Measurements from ENCODE around the gene PID1.
"Not testable (repeated sequence)": the region's sequence is repeated elsewhere in the genome, so short reads cannot be mapped to it uniquely, and the experiment has no call there.

Gene PID1

DNA sequence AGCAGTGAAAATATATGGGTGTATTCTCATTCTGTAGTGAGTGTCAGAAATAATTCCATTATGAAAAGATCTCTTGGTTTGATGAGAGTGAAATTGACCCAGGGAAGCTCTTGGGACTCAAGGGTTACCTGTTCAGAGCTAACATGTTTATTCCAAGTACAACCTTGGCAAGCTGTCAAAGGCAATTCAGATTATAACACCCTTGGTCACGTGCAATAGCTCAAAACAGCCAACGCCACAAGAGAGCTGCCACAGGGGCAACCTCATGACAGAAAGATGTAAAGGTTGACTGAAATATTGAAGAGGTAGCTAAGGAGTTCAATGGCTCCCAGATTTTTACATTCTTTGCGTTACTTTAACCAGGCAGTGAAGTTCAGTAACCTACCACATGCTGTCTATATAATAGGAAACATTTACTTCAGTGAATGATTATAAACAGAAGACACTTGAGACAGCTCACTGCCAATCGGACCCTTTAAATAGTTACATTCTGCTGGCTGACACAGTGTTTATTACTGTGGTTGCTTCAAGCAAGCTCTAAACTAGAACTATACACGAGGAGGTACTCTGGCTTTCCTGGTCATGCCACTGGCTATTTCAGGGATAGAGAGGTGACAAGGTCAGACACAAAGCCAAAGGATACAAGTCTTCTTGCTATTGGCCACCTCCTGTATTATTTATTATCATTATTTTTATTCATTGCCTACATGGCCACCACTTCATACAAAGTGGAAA is 187.3 kb downstream of the PID1 start:
- DNase-seq (ENCODE audit: low read depth in 4 of 4, low spot score in 1 of 4) = no peak

DNA sequence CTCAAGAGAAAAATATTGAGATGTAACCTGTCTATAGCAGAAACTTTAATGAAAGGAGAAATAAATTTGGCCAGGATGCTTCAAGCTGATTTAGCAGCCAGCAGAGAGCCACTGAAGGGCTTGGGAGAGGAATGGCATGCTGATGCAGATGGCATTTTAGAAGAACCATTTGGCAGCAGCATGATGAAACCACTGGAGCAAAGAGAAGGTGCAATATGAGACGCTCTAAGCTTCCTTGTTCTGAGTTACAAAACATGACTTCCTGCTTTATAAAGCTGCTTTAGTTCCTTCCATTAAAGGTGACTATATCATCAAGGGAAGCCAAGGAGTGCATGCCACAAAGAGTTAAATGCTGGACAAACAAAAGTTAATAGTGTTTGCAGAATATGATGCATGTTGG is 189.7 kb downstream of the PID1 start:
- DNase-seq (ENCODE audit: low read depth in 4 of 4, low spot score in 1 of 4) = no peak

DNA sequence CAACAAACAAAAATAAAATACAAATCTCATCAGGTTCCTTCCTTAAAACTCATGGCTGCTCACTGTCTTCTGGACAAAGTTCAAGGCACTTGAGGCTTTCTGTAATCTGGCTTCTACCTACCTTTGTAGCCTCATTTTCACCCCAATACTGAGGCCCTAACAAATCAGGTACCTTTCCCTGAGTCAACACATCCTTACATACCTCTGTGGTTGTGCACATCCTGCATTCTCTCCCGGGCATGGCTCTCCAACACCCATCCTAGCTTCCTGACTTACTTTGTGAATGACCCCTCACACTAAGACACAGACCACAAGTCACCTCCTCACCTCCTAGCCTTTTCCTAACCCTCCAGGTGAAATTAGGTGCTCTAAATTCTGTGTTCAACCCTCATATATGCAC is 190.9 kb downstream of the PID1 start:
- no peak for DNase-seq (ENCODE audit: low read depth in 4 of 4, low spot score in 1 of 4)

DNA sequence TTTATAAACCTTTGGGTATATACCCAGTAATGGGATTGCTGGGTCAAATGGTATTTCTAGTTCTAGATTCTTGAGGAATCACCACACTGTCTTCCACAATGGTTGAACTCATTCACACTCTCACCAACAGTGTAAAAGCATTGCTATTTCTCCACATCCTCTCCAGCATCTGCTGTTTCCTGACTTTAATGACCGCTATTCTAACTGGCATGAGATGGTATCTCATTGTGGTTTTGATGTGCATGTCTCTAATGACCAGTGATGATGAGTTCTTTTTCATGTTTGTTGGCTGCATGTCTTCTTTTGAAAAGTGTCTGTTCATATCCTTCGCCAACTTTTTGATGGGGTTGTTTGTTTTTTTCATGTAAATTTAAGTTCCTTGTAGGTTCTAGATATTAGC is 194.2 kb downstream of the PID1 start:
- not testable (repeated sequence) for DNase-seq (ENCODE audit: low read depth in 4 of 4, low spot score in 1 of 4)

DNA sequence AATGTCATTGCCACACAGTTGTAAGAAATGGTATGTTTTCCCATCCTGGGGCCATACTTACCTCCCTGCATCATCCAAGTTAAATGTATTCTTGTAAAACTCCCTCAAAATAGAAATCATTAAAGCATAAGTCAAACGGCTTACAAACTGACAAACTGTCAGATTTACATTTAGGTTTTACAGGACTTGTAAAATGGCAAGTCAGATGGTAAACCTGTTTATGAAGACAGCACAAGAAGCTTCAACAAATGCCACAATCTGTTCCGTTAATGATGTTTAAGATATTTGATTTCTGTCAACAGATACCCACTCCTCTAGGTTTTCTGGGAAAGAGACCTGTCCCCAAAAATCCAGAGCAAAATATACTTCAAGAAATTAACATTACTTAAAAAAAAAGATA is 197.2 kb downstream of the PID1 start:
- no peak for DNase-seq (ENCODE audit: low read depth in 4 of 4, low spot score in 1 of 4)

DNA sequence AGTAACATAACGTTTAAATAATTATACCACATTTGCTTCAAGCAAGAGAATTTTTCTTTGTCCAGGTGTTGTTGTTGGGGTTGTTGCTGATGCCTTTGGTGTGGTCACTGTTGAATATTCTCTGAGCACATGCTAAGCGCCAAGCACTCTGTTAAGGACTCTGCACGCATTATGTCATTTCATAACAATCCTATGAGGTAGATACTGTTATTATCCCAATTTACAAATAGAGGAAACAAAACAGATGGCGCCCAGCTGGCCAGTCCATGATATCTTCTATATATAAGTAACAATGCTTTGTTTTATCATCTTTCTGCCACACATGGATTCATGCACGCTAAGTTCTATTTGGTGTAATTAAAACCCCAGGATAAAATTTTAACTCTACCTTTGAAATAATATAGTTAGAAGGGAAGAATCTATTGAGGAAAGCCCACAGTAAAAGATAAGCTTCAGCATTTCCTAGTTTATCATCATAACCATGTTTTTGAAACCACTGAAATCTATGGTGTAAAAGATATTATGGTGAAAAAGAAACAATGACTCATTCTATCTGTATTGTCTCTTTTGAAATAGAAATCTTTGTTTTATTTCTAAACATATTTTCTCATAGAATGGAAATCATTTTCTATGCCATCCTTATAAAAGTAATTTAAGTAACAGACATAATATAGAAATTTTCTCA is 199.7 kb downstream of the PID1 start:
- DNase-seq (ENCODE audit: low read depth in 4 of 4, low spot score in 1 of 4) = no peak

DNA sequence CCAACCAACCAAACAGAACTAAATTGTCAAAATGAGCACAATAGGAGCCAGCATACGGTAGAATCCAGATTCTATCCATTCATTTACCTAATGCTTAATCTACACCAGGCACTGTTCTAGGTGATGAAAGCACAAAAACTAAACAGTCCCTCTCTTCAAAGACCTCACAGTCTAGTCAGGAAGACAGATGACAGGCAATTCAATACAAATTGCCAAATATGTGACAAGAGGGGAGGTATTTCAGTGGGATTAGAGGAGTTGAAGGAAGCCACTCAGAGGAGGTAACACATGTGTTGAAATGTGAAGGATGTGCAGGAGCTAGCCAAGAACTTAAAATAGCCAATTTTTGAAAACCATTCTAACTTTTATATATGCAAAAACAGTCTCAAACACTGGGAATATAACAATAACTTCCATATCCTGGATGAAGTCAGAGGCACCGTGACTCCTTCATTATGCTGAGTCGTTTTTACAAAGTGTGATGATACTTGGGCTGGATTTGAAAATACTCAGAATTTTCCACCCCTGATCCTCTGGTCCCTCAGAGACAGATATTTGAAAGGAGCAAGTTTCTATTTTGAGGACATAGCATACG is 204.9 kb downstream of the PID1 start:
- no peak for DNase-seq (ENCODE audit: low read depth in 4 of 4, low spot score in 1 of 4)

DNA sequence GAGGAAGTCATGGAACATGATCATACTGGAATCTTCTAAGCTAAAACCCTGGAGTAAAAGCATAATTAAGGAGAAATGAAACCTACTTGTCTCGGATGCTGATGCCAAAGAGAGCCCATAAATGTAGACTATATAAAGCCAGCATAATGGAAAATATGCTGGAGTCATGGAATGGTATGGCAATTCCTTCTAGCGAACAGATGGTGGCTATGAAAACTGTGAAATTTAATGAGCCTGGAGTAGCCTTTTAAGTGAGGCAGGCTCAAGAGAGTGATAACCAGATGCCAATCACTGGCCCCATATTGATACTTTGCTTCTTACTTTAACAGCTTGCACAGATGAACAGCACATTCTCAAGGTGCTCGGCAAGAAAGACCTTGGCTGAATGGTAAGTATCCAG is 206.3 kb downstream of the PID1 start:
- no peak for DNase-seq (ENCODE audit: low read depth in 4 of 4, low spot score in 1 of 4)

DNA sequence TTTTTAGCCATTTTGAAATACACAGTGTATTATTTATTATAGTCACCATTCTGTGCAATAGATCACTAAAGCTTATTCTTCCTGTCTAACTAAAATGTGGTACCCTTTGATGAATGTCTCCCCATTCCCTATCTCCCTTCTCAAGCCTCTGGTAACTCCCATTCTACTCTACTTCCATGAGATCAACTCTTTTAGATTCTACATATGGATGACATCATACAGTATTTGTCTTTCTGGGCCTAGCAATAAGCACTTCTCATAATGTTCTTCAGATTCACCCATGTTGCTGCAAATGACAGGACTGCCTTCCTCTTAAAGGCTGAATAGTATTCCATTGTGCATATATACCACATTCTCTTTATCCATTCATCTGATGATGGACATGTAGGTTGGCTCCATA is 210.9 kb downstream of the PID1 start:
- DNase-seq (ENCODE audit: low read depth in 4 of 4, low spot score in 1 of 4) = no peak

DNA sequence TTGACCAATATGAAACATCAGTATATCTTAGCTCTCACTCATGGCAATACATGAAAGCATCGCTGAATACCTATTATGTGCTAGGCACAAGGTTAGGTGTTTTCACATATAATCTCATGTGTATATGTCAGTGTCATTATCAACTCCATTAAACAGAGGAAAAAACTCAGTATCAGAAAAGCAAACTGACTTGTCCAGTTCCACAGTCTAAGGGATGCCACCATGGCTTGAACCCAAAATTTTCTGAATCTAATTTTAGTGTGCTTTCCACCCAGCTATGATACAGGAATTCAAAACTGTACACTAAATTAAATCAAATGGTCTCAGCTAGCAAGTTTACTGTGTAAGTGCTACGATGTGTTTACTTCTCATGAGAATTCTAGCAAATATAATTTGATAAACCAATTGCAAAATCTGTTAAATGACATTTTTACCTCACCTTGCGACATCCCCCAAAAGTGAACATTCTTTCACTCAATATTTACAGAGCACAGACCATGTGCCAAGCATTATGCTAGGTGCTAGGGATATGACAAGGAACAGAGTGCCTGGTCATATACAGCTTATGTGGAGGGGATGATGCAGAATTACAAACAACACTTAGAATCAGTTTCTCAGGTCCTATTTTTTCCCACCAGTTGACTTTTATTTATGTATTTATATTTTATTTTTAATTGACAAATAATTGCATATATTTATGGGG is 211.6 kb downstream of the PID1 start:
- DNase-seq (ENCODE audit: low read depth in 4 of 4, low spot score in 1 of 4) = no peak

DNA sequence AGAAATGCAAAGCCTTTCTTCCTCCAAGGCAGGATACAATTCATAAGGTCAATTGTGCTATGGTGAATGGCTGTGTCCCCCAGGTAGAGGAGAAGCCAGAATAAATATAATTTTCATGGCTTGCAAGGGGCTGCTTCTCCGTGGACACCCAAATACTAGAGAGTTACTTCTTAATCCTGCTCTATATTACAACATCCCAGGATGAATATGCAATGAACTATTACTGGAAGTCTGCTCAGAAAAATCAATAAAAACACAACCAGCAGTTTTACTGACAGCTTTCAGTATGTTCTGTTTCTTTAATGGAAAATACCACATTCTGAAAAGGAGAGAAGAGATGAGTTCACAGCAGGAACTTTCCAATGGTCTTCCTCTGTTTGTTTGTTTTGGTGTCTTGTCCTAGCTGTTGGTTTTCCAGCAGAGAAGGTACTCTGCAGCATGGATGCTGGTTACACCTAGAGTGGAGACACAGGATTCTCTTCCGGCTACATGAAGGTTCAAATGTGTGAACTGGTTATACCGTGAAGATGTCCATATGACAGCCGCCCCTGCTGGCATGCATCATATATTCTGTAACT is 213.0 kb downstream of the PID1 start:
- no peak for DNase-seq (ENCODE audit: low read depth in 4 of 4, low spot score in 1 of 4)

DNA sequence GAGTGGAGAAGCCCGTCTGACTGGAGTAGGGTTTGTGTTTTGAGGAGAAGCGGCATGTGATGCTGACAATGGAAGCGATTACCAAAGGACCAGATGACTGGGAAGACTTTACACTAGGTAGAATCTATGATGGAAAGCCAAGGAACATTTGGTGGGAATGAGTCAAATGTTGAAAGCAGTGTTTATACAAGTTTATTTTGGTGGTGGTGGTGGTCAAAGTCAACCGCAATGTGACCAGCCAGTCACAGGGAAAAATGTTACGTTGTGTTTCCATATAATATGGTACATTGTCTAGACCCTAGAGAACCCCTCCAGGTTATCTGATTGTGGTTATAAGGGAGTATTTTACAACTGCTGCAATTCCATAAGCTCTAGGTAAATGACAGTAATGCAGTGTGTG is 216.8 kb downstream of the PID1 start:
- no peak for DNase-seq (ENCODE audit: low read depth in 4 of 4, low spot score in 1 of 4)

DNA sequence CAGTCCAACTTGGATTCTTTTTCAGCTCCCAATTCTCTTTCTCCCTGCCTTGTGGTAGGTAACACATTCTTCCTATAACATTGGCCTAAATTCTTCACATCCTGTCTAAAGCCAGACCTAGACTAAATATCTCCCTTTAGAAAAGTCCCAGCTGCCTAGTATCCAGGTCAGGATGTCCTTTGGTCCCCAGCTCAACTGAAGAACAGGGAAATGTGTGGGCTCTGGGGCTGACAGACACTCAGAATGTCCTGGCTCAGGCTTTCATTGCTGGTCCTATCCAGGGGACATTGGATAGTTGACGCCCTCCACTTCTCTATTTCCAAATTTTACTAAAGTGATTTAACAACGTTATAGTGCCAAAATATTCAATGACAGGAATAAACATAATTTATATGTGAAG is 219.3 kb downstream of the PID1 start:
- no peak for DNase-seq (ENCODE audit: low read depth in 4 of 4, low spot score in 1 of 4)

DNA sequence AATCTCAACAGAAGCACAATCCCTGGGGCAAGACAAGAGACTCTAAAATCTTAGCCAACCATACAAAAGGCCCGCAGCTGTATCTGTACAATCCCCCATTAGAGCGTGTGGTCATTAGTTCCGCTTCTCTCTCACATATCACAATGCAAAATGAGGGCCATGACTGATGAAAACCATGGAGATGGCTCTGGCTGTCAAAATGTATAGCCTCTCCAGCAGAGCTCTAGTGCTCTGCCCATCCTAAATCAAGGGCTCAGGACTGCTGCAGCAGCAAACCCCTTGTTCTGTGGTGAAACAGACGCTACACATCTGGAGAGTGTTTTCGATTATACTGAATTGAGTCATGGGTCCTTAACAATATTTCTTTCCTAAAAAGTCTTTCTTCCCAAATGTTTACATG is 221.0 kb downstream of the PID1 start:
- DNase-seq (ENCODE audit: low read depth in 4 of 4, low spot score in 1 of 4) = no peak

DNA sequence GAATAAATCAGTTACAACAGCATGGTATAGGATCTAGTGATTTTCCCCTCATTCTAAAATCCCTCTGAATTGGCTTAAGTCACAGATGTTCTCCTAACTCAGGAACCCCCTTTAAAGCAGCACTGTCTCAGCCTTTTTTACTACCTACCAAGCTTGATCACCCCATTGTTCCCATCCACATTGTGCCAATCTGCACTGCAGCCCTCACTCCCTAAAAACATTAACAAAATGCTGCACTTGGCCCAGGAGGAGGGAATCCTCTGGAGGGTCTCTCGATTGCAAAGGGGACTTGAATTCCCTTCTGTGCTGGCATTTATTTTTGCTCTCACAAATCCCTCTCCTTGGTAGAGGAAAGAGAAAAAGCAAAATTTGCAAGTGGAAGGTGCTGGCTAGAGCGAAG is 223.0 kb downstream of the PID1 start:
- no peak for DNase-seq (ENCODE audit: low read depth in 4 of 4, low spot score in 1 of 4)

DNA sequence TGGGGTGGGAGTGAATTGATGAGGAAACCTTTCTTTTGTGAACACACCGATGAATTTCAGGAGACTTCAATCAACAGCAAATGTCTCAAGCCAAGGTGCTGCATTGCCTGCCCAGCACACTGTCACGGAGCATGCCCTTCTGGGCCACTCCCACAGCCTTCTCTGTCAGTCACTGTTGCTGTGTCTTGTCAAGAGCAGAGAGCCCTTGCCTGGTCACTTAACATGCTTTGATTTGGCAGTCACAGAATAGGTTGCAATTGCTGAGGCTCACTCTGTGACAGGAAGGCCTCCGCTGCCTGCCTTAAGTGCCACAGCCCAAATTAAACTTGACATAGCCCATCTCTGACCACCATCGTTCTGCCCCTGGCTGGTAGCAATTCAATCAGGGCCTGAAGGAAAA is 225.4 kb downstream of the PID1 start:
- no peak for DNase-seq (ENCODE audit: low read depth in 4 of 4, low spot score in 1 of 4)

DNA sequence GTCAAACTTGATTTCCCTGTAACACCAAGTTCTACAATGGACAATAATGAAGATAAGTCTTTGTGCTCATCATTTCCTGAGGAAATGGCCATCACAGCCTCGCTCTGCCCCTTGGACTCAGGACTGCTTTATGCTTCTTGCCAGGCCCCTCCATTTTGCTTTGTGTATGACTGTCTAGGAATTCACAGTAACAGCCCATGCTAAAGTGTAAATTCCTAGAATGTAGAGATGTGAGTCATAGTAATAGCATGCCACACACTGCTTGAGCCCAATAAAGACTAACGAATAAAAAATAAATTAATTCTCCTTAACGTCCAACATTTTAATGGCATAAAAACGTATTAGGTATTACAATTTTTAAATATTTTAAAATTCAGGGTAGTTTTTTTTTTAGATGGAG is 226.5 kb downstream of the PID1 start:
- no peak for DNase-seq (ENCODE audit: low read depth in 4 of 4, low spot score in 1 of 4)

DNA sequence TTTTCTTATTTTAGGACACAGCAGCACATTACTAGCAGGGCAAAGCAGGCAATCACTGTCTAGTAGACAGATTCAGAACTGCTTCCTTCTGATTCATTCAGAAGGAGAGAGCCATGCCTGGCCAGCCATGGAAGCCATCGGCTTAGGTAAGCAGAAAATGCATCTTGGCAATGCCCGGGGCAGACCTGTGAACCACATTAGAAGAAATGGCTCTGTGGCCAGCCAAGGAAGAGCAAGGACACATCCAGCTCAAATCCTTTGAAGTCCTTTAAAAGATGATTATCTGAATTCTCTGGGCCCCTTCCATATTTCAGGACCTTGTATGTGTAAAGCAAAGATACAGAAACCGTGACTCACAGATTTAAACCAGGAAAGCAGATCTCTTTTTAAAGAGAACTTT is 227.4 kb downstream of the PID1 start:
- DNase-seq (ENCODE audit: low read depth in 4 of 4, low spot score in 1 of 4) = no peak

DNA sequence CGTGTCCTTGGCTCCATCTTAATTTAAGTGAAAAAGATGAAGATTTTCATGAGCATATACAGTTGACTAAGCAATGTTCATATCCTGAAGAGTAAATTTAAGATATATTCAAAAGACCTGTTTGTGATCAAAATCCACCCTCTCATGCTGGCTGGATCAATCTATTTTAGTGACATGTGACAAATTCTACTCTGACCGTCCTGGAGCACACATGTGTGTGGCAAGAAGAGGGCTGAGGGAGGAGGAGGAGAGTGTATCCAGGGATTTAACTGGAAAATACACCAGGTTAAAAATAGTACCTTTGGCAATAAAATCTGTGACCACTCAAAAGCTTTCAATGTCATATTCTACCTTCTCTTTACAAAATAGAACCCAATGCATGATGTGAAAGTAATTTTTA is 228.7 kb downstream of the PID1 start:
- no peak for DNase-seq (ENCODE audit: low read depth in 4 of 4, low spot score in 1 of 4)

DNA sequence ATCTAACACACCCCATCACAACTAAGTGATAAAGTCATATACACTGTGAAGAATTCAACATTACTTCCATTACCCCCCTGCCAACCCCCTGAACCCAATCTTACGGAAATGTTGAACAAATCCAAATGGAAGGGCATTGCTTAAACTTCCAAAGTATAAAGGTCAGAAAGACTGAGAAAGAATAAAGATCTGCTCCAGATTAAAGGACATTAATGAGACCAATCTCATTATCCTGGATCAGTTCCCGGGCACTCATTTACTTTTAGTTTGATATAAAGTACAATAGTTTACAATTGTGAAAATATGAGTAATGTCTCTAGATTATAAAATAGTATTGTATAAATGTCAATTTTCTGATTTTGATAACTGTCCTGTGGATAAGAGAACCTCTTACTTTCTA is 229.4 kb downstream of the PID1 start:
- no peak for DNase-seq (ENCODE audit: low read depth in 4 of 4, low spot score in 1 of 4)

DNA sequence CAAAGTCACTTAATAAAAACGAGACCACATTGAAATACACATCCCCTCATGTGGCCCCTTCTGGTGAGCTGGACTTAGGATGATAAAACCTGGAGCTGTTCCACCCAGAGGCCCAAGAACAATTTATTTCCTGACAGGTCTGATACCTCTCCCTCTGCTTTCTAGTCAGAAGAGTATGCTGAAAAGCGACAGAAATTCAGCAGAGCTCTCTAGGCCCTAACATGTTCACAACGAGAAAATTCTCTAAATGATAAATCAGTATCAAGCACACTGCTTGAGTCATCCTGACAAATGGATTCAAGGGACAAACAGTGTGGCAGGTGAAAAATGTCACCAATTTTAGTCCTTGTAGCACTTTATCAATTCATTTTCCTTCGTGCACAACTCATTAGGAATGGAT is 233.5 kb downstream of the PID1 start:
- no peak for DNase-seq (ENCODE audit: low read depth in 4 of 4, low spot score in 1 of 4)

DNA sequence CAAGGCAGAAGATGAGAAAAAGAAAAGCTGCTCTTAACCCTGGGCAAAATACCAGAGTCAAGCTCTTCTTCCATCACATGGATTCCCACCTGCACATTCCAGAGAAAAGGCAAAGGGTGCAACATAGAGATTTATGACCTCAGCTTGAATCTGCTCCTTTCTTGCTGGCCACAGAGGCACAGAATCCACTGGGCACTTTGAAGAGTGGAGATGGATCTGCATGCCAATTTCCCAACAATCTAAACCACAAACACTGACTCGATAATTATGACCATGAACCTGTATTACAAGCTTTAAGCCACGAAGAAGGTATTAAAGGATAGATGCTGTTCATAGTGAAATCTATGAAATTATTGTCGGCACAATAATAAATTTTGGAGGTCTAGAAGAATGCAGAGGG is 237.3 kb downstream of the PID1 start:
- DNase-seq (ENCODE audit: low read depth in 4 of 4, low spot score in 1 of 4) = no peak
